Liver (tissue), 9 donors: Measurements from ENCODE around the gene CLDN5. TPM values are rescaled to one million over a fixed set of nuclear protein-coding genes. Genes with fewer than 3 reads are reported as not detected.
A peak's percentile ranks its signal among the peaks of the same experiment; 100 is the strongest.

Experiments used
- DNase-seq: peaks from one replicate; pipeline ENCODE4 v3.0.0-alpha.2; 2017; ENCODE audit warnings: low spot score
- H3K27ac ChIP-seq, 2 donors: one replicate each; pipeline ENCODE4 v1.7.0; 2013; ENCODE audit warnings: inconsistent platforms in 2 of 2, low read length in 2 of 2, control low read depth in 1 of 2, low read depth in 1 of 2, mild to moderate bottlenecking in 1 of 2
- H3K27me3 ChIP-seq, 4 donors: one replicate each; pipeline versions ENCODE4 v1.6.1 to v1.7.0; 2013; ENCODE audit warnings: low read length in 3 of 4, inconsistent platforms in 1 of 4, mild to moderate bottlenecking in 1 of 4, moderate library complexity in 1 of 4; ENCODE audit not compliant: control insufficient read depth in 4 of 4, insufficient read depth in 4 of 4
- H3K36me3 ChIP-seq, 4 donors: one replicate each; pipeline versions ENCODE4 v1.6.1 to v1.7.0; 2013; ENCODE audit warnings: low read length in 3 of 4, mild to moderate bottlenecking in 3 of 4, low read depth in 1 of 4, moderate library complexity in 1 of 4; ENCODE audit not compliant: control insufficient read depth in 4 of 4, insufficient read depth in 3 of 4
- H3K4me1 ChIP-seq, 4 donors: one replicate each; pipeline versions ENCODE4 v1.6.1 to v1.7.0; 2013; ENCODE audit warnings: low read length in 3 of 4, mild to moderate bottlenecking in 3 of 4, moderate library complexity in 1 of 4; ENCODE audit not compliant: control insufficient read depth in 4 of 4, insufficient read depth in 4 of 4
- H3K4me3 ChIP-seq, 3 donors: one replicate each; pipeline versions ENCODE4 v1.6.1 to v1.7.0; 2013; ENCODE audit warnings: low read length in 3 of 3, control low read depth in 1 of 3, low read depth in 1 of 3, mild to moderate bottlenecking in 1 of 3
- H3K9ac ChIP-seq, 2 donors: one replicate each; pipeline ENCODE4 v1.7.0; 2013; ENCODE audit warnings: low read length in 2 of 2, mild to moderate bottlenecking in 2 of 2, moderate library complexity in 2 of 2, control low read depth in 1 of 2, low read depth in 1 of 2
- H3K9me3 ChIP-seq, 4 donors: one replicate each; pipeline versions ENCODE4 v1.6.1 to v1.7.0; 2013; ENCODE audit warnings: low read length in 3 of 4; ENCODE audit not compliant: control insufficient read depth in 4 of 4
- CTCF ChIP-seq: fragments of 150-350 bp; IDR thresholded peaks from 2 replicates; pipeline ENCODE4 v1.5.1; 2017; ENCODE audit warnings: improper control_type of control experiment, low read depth, low read length; ENCODE audit not compliant: missing input control
- EGR1 ChIP-seq, 2 donors: IDR thresholded peaks; 2 replicates each; pipeline ENCODE4 v1.6.1; 2016 to 2018; ENCODE audit warnings: antibody characterized with exemption in 2 of 2, low read depth in 2 of 2
- FOXA1 ChIP-seq: IDR thresholded peaks from 2 replicates; pipeline ENCODE4 v1.6.1; 2016; ENCODE audit warnings: antibody characterized with exemption
- GABPA ChIP-seq, 2 donors: IDR thresholded peaks in 1 of 2; conservative IDR thresholded peaks in 1 of 2; 2 replicates each; pipeline ENCODE4 v1.6.1; 2016; ENCODE audit warnings: antibody characterized with exemption in 2 of 2, mild to moderate bottlenecking in 1 of 2, moderate library complexity in 1 of 2
- HNF4A ChIP-seq, 2 donors: conservative IDR thresholded peaks; 2 replicates each; pipeline ENCODE4 v1.6.1; 2016; ENCODE audit warnings: antibody characterized with exemption in 2 of 2, mild to moderate bottlenecking in 2 of 2
- HNF4G ChIP-seq: IDR thresholded peaks from 2 replicates; pipeline ENCODE4 v1.6.1; 2016; ENCODE audit warnings: antibody characterized with exemption
- JUND ChIP-seq, 2 donors: IDR thresholded peaks; 2 replicates each; pipeline ENCODE4 v1.6.1; 2016; ENCODE audit warnings: antibody characterized with exemption in 2 of 2
- NR2F2 ChIP-seq: IDR thresholded peaks from 2 replicates; pipeline ENCODE4 v1.6.1; 2016; ENCODE audit warnings: antibody characterized with exemption
- RAD21 ChIP-seq, 2 donors: IDR thresholded peaks; 2 replicates each; pipeline ENCODE4 v1.6.1; 2016; ENCODE audit warnings: antibody characterized with exemption in 2 of 2, mild to moderate bottlenecking in 2 of 2
- RXRA ChIP-seq, 2 donors: IDR thresholded peaks; 2 replicates each; pipeline ENCODE4 v1.6.1; 2017 to 2018; ENCODE audit warnings: antibody characterized with exemption in 2 of 2, mild to moderate bottlenecking in 1 of 2
- TAF1 ChIP-seq: conservative IDR thresholded peaks from 2 replicates; pipeline ENCODE4 v1.6.1; 2016; ENCODE audit warnings: antibody characterized with exemption, mild to moderate bottlenecking
- YY1 ChIP-seq: IDR thresholded peaks from 2 replicates; pipeline ENCODE4 v1.6.1; 2016; ENCODE audit warnings: antibody characterized with exemption, mild to moderate bottlenecking
- ZBTB33 ChIP-seq: IDR thresholded peaks from 2 replicates; pipeline ENCODE4 v1.6.1; 2016; ENCODE audit warnings: antibody characterized with exemption
- WGBS: extraction: QIAGEN DNeasy Blood & Tissue Kit; methylation state at CpG from one replicate; pipeline ENCODE4 v1.1.7; 2013; 5-methylcytosine and 5-hydroxymethylcytosine counted together
- polyA plus RNA-seq, 2 donors: library from polyadenylated mRNA; stranded (reverse) in 1 of 2; unstranded in 1 of 2; fragments of 200-250 nt in 1 of 2; fragments of >200 nt in 1 of 2; fragmentation: Nextera tagmentation in 1 of 2; extraction: Ambion mirVana in 1 of 2; gene quantifications; one replicate each; pipeline versions ENCODE4 v1.2.1 to v1.2.3, GENCODE V29; 2013 to 2015
- total RNA-seq, 2 donors: library from RNA; depleted of rRNA; stranded (reverse); fragments of >200 nt; gene quantifications; one replicate each; pipeline ENCODE4 v1.2.3, GENCODE V29; 2014
- TF ChIP-seq, protein P1 (sequence below): IDR thresholded peaks from 2 replicates; pipeline ENCODE4 v1.6.1; 2016; ENCODE audit warnings: antibody characterized with exemption
- TF ChIP-seq, protein P2 (sequence below): IDR thresholded peaks from 2 replicates; pipeline ENCODE4 v1.6.1; 2016; ENCODE audit warnings: antibody characterized with exemption, mild to moderate bottlenecking
- donor health status: healthy.
- donor health status: healthy.
- donor health status: healthy.
- donor health status: healthy.
- donor health status: healthy.

The CLDN5 gene
- total and polyA plus RNA-seq, 4 donors: 15.6 to 31.5 (median 22.4) TPM

- WGBS: 94% methylated on average over 7 of the region's 7 CpGs
- no peak overlapping the region for H3K27ac ChIP-seq
- no peak for DNase-seq
Measured at GRCh38 chr22:19488884-19489843, 35.0 kb downstream of the CLDN5 start.

DNA sequence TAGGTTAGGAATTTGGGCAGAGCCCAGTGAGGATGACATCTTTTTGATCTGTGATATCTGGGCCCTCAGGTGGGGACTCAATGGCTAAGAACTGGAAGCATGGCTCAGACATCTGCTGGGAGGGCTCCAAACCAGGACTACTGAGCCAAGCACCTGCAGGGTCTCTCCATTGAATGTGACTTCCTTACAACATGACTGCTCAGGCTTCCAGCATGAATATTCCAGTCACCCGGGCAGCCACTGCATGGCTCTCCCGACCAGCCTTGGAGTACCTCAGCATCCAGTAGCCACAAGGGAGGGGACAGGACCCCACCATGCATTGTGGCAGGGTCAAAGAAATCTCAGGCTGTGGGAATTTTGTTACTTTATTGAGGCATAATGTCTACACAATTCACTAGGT lies 35.9 kb downstream of the CLDN5 start:
- H3K36me3 ChIP-seq: no peaks in the 10 kb centered on the region
- no peak for DNase-seq
- H3K27me3 ChIP-seq: no peaks in the 10 kb centered on the region
- H3K4me1 ChIP-seq: no peaks in the 10 kb centered on the region
- H3K9ac ChIP-seq: no peak overlapping the region
- H3K27ac ChIP-seq: no peak overlapping the region
- H3K9me3 ChIP-seq: no peaks in the 10 kb centered on the region
- TF ChIP-seq TAF1 (no peak), FOXA1 (no peak), HNF4G (no peak), CTCF (no peak), RXRA (IDR thresholded peaks at IDR 0.05) (no peak), EGR1 (IDR thresholded peaks at IDR 0.05; ENCODE audit: low read depth in 2 of 2) (no peak), RAD21 (IDR thresholded peaks at IDR 0.05) (no peak), HNF4A (conservative IDR thresholded peaks at IDR 0.05) (no peak), YY1 (no peak), GABPA (IDR thresholded peaks at IDR 0.05 in 1 of 2, conservative IDR thresholded peaks at IDR 0.05 in 1 of 2) (no peak), JUND (IDR thresholded peaks at IDR 0.05) (no peak), ZBTB33 (no peak)
- TF ChIP-seq, protein P1, sequence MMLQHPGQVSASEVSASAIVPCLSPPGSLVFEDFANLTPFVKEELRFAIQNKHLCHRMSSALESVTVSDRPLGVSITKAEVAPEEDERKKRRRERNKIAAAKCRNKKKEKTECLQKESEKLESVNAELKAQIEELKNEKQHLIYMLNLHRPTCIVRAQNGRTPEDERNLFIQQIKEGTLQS: no peak
- TF ChIP-seq, protein P2, sequence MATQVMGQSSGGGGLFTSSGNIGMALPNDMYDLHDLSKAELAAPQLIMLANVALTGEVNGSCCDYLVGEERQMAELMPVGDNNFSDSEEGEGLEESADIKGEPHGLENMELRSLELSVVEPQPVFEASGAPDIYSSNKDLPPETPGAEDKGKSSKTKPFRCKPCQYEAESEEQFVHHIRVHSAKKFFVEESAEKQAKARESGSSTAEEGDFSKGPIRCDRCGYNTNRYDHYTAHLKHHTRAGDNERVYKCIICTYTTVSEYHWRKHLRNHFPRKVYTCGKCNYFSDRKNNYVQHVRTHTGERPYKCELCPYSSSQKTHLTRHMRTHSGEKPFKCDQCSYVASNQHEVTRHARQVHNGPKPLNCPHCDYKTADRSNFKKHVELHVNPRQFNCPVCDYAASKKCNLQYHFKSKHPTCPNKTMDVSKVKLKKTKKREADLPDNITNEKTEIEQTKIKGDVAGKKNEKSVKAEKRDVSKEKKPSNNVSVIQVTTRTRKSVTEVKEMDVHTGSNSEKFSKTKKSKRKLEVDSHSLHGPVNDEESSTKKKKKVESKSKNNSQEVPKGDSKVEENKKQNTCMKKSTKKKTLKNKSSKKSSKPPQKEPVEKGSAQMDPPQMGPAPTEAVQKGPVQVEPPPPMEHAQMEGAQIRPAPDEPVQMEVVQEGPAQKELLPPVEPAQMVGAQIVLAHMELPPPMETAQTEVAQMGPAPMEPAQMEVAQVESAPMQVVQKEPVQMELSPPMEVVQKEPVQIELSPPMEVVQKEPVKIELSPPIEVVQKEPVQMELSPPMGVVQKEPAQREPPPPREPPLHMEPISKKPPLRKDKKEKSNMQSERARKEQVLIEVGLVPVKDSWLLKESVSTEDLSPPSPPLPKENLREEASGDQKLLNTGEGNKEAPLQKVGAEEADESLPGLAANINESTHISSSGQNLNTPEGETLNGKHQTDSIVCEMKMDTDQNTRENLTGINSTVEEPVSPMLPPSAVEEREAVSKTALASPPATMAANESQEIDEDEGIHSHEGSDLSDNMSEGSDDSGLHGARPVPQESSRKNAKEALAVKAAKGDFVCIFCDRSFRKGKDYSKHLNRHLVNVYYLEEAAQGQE: no peak
- 96% methylated on average over 2 of the region's 2 CpGs for WGBS
- H3K4me3 ChIP-seq: no peak overlapping the region

More at GRCh38 chr22:19488884-19489843, 35.0 kb downstream of the CLDN5 start:
- Histone ChIP-seq H3K4me1 (no peaks in the 10 kb centered on the region), H3K9me3 (no peaks in the 10 kb centered on the region), H3K9ac (no peak overlapping the region), H3K27me3 (no peaks in the 10 kb centered on the region), H3K4me3 (no peak overlapping the region), H3K36me3 (no peaks in the 10 kb centered on the region)
- TF ChIP-seq NR2F2 (no peak), RAD21 (IDR thresholded peaks at IDR 0.05) (peak; percentile 40 to 53), CTCF (no peak)
- TF ChIP-seq, protein P1: no peak
